HG03520 (cell line): Measurements from ENCODE around the gene OSM.

ENCODE experiments used
- ATAC-seq: cut with Tn5 transposase; IDR thresholded peaks from one replicate; pipeline ENCODE4 v1.9.1; 2021; ENCODE audit warnings: mild to moderate bottlenecking, moderate library complexity; ENCODE audit not compliant: unreplicated experiment

OSM gene

DNA sequence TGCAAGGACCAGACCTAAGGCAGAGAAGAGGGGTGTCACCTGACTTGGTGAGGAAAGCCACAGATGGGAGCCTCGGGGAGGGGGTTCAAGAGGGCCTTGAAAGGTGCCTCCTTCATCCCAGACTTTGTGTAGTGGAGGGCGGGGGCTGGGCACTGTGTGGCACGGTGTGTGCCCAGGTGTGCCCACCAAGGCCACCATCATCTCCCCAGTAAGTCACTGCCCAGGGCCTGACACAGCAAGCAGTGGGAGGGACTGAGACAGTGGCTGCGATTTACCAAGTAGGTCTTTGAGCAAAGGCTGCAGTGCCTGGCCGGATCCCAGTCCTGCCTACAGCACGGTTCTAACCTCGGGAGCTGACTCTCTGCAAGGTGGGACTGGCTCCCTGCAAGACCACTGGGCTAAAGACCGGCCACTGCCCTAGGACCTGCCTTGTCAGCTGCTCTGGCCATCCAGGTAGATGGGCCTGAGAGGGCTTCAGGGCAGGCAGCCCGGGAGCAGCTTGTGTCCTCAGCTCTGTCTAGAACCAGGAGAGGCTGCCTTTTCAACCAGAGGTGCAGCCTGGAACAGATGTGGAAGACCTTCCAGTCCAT is 1.4 kb downstream of the OSM start:
- no peak for ATAC-seq

DNA sequence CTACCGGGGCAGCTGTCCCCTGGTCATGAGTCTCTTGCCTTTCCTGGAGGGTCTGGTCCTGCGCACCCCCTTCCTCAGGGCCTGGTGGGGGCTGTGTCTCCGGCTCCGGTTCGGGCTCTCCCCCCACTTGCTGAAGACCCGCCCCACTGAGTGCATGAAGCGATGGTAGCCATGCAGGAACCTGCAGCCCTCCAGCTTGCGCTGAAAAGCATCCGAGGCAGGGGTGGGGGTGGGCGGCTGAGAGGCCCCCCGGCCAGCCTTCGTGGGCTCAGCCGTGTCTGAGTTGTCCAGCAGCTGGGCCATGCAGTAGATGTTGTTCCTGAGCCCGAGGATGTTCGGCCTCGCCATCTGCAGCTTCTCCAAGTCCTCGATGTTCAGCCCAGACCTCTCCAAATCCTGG is 2.8 kb downstream of the OSM start:
- ATAC-seq: no peak

DNA sequence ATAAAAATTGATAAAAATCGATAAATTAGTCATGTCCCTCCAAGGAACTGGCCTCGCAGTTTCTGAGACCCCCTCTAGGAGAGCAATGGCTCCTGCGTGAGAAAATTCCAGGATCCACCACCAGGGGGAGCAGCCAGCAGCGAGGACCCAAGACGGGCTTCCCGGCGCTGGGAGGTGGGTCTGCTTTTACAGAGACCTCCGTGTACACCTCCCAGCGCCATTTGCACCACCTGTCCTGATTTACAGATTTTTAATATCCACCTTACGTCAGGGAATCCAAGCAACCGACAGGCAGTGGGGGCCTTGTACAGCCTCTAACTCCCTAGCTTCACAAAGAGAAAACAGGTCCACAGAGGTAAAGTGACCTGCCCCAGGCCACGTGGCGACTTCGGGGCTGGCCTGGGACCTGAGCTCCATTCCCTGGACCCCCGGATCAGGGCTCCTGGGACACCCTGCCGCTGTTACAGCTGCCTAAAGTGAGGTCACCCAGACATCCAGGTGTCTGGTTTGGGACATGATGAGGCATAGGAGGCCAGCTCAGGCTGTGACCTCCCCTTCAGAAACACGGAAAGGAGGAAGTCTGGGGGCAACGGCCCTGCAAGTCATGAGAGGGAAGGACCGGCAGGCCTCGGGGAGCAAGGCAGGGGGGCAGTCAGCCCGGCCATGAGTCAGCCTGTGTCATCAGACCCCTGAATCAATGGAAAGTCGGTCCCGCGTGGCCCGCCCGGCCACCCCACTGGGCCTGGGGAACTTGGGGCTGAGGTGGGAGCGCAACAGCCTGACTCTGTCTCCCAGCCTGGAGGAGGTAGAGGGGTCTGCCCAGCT is 3.5 kb downstream of the OSM start:
- ATAC-seq: no peak

DNA sequence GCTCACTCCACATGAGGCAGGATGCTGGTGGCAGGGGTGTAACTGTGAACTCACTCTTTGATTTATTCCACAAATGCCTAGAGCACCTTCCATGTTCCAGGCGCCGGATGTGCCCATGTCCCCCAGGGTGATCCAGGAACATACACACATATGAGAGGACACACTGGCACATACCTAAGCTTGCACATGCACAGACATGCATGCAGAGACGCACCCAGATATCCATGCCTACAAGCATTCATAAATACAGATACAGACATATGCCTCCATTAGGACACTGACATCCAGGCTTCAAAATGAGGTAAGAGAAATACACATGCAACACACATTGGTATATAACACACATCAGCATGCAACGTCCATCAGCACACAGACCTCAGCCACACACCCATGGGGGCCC is 4.5 kb downstream of the OSM start:
- no peak for ATAC-seq

DNA sequence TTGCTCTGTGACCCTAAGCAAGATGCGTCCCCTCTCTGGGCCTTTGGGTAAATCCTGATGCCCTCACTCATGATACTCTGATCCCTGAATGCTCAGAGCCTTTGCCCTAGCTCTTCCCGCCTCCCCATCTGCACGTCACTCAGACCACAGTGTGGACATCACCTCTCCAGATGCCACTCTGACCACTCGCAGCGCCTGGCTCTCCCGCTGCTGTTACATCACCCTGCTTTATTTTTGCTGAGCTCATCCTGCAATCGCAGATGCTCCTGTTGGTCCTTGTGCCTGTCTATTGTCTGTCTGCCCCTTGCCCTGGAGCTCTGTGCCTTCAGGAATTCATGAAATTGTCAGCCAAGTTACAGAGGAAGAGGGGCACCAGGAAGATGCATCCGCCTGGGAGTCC is 5.5 kb downstream of the OSM start:
- ATAC-seq: no peak

DNA sequence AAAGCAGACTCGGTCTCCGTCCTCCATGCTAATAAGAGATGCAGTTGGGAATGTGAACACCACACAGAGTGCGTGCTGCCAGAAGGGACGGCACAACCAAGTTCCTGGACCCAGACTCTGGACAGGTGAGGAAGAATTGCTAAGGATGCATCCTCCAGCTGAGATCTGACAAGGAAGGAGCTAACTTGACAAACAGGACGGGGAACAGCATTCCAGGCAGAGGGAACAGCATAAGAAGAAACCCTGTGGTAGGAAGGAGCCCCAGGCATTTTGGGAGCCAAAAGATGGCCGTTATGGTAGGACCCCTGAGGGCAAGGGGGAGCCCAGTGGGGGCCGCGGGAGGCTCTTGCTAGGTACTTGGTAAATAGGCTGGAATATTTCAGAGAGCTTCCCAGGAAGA is 6.0 kb downstream of the OSM start:
- no peak for ATAC-seq

DNA sequence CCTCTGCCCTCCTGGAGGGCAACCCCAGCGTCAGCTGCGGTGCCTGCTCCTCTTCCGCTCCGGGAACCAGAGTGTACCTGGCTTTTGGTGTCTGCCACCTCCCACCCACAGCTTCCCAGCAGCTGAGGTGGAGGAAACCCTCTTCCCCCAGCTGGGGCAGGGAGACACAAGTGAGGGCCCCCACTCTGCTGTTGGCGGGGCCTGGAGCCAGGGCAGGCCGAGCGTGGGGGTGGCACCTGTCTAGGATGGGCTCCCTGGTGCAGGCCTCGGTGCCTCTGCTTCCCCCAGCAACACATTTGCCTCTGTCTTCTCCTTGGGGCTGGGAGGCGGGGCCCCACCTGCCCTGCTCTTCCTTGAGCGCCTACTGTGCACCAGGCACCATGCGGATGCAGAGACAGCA is 6.4 kb downstream of the OSM start:
- no peak for ATAC-seq

DNA sequence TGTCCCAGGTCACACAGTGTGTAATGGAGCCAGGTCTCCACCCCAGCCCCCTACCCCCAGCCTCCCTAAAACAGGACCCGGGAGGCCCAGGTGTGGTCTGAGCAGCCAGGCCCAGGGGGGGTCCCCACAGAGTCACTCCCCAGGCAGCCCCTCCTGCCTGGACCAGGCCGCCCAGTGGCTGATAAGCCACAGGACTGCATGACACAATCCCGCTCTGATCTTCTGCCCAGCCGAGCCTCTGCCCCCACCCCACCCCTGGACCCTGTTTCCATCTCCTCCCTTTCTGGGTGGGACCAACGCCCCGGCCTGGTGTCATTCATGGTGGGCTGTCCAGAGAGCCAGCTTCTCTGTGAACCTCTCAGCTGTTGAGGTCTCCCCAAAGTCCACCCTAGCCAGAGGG is 12.3 kb downstream of the OSM start:
- ATAC-seq: no peak

DNA sequence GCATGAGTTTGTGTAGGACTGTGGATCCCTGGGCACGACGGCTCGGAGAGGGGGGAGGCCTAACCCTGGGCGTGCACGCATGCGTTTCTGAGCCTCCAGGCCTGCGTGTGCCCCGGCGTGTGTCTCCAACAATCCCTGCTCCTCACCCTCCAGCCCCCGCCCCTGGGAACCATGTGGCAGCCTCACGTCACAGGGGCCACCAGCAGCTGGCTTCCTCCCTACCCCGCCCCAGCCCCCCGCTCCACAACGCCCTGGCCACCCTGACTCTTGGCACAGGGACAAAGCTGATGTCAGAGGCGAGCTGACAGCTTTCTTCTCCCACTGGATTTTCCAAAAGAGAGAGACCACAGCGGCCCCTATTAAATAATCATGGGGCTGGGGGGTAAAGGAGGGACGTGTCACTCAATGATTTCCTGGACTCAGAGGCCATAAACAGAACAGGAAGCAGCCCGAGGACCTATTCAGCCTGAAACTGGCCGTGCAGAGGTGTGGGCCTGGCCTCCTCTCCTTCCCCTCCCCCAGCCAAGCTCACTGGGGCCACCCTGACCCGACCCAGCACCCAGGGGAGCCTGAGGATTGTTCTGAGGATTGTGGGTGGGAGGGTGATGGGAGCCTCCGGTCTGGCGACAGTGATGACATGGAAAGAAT is 13.3 kb downstream of the OSM start:
- ATAC-seq: no peak

DNA sequence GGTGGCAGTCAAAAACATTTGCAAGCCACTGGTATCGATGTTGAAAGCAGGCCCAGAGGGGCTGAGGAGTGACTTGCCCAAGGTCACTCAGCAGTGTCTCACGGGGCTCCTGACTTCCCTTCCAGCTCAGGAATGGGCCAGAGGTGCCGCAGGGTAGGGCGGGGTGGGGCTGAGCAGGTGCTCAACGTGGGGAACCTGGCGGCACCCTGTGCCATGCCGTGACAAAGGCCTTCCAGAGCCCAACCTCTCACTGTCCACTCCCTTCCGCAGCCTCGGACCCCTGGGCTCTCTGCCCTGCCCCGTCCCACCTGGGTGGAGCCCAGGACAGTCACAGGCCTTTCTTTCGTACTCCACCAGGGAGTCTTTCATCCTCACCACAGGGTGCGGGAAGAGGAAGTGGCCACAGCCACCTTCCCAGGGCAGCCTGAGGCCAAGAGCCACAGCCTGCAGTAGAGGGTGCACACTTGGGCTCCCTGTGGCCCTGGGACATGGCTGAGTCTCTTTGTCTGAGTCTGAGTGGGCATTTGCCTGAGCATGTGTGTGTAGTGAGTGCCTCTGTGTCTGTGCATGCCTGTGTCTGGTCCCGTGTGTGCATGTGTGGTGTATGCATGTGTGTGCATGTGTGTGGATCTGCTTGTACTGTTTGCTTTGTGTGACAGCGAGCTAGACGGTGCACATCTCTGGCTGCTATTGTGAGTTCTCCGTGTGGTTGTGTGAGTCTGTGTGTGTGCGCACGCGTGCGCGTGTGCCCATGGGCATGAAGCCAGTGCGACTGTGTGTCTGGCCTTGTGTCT is 14.0 kb downstream of the OSM start:
- no peak for ATAC-seq

DNA sequence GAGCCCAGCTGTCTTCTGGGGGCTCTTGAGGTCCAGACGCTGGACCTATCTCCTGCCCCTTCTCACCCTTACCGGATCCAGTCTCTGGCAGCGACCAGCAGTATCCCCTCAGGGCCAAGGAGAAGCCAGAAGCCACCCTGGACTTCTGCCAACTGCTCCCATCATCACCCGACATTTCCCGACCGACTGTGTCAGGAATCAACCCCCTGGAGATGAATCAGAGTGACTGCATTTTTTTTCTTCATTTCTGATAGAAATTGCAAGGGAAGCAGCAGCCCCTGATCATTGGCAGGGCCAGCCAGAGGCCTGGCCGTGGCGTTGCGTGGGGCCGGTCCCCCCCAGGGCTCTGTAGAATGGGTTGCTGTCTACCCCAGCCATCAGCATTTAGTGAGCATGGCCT is 14.9 kb downstream of the OSM start:
- no peak for ATAC-seq

DNA sequence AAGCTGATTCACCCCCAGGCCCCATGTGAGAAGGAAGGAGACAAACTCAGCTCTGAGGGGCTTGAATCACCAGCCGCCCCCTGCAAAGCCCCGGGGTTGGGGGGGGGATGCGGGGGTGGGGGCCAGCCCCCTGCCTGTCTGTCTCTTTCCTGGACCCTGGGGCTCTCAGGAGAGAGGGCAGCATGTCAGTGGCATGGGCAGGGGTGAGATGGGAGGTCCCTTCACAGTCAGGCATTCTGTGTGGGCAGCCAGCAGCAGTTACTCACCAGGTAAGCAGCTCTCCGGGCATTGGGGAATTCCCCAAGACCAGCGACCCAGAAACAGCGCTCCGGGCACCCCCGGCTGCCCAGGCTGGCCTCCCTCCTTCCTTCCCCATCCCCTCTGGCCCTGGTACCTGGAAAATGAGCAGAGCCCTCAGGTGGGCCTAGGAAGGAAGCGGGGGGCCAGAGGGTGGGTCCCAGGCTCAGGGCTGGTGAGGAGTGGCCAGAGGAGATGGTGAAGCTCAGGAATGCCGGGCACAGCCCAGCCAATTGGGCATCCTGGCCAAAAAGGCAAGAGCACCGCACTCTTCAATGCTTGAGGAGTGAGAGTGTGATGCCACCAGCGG is 15.9 kb downstream of the OSM start:
- no peak for ATAC-seq

DNA sequence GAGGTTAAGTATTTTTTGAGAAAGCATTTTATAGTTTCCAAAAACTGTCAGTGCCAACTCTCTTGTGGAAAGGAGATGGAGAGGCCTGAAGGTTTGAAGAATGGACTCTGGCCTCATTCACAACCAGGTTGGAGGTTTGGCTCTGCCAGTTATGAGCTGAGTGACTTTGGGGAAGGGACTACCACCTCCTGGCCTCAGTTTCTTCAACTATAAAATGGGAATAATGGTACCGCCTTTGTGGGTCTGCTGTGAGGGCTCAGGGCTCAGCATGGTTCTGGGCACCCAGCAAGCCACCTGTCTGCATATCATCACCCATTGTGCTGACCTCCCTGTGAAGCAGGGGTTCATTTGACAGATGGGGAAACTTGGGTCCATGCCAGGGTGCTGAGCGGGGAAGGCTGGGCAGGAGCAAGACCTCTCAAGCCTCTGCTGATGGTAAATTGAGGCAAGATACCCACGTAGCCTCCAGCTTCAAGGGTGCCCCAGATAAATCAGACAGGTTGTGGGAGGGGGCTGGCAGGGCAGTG is 16.5 kb downstream of the OSM start:
- ATAC-seq: no peak

DNA sequence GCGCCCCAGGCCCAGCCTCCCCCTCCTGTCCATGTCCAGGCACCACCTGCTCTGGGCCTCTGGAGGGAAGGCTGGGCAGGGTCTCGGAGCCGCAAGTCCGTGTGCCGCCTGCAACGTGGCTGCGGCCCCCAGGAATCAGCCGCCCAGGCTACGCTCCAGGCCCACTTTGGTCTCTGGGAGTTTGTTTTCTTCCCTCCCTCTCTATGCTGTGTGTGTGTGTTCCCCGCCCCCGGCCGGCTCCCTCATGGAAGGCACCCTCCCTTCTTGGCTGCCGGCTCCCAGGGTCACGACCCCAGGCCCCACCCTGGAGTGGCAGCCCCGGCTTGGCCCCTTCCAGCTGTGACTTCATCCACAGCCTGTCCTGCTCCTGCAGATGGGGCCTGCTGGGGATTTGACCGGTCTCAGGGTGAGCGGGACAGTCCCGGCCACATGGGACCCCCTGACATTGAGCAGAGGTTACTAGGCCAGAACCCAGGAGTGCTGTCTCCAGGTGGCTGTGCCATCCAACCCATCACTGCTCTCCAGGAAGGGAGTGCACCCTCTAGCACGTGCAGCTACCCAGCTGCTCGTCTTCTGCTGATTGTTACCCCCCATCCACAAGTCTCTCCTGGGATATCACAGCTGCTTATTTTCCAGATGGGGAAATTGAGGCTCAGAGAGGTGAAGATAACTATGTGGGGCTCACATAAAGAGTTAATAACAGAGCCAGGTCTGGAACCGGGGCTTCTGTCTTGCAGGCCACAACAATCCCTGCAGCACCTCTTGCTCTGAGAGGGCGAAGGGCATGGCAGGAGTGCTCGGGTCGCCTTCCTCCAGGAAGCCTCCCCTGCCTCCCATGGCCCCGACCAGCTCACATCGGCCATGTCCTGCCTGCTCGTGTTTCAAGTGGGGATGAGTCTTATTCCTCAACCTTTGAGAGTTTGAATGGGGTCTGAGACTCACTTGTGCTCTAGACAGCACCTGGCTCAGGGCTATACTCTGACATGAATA is 17.3 kb downstream of the OSM start:
- no peak for ATAC-seq

DNA sequence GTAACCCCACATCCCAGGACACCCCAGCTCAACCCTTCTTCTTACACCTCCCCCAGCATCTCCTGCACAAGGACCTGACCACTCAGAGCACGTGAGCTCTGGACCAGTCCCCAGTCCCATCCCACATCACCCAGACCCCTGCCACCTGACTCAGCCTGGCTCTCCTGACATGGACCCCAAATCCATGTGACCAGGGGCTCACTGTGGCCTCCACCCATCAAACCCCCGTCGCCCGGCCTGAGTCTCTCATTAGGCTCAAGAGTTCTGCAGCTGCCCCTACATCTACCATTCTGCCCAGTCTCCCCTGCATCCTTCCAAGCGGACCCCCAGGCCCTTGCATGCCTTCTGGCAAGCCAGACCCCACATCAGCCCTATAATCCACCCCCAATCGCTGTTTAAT is 18.2 kb downstream of the OSM start:
- no peak for ATAC-seq

DNA sequence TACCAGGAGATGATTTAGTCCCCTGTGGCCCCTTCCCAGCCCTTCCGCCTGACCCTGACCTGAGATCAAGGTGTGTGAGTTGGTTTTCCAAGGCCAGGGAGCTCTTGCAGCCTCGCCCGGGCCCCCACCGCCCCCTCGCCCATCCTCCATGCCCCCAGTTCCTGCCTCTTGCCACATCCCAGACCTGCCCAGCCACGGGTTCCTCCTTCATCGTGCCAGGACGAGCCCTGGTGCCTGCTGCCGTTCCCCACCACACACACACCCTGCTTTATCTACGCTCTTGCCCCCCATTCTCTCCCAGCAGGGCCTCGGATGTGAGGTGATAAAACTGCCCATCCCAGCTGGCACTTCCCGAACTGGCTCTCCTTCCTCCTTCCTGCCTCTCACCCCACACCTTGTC is 18.7 kb downstream of the OSM start:
- no peak for ATAC-seq

DNA sequence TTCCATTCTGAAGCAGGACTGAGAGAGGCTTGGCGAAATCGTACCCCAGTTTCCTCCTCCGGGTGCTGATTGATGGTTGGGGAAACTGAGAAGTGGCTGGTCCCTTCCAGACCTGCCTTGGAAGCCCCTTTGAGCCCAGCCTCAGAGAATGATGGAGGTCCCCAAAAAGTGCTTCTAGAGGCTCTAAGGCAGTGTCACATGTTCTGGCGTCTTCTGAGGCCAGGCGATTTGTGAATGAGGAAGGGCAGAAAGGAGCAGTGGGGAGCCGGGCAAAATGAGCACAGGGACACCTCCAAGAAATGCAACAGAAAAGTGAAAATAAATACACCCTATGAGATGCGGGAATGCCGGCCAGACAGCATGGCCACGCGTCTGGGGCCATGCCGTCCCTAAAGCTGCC is 19.1 kb downstream of the OSM start:
- no peak for ATAC-seq

DNA sequence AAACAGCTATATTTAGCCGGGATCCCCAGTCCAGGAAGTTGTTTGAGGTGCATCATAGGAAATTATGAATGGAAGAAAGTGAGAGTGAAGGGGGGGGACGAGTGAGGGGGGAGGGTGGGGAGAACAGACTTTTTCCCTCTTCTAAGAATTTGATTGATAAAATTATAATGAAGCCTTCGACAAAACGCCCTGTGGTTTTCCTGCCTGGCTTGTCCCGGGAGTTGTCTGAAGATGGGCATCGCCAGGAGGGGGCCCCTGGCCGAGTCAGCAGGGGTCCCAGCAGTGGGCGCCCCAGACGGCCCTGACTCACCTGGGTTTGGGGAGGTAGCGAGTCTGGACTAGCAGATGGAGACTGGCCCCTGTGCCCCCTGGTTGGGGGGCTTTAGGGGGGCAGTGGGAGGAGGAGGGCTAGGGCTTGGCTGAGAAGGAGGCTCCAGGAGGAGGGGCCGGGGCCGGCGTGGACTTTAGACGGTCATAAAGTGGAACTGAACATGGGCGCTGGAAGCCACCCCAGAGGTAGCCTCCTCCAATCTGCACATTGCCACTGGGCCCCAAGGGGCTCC is 19.8 kb downstream of the OSM start:
- ATAC-seq: no peak
